Mesothelial cell of epicardium (in vitro differentiated cells): Measurements from ENCODE around the gene STAC3. TPM values are rescaled to one million over a fixed set of nuclear protein-coding genes. Genes with fewer than 3 reads are reported as not detected.

Experiments used
- DNase-seq, 2 experiments: peaks; one replicate each; pipeline ENCODE4 v3.0.0; 2021; ENCODE audit warnings: low spot score in 2 of 2; ENCODE audit not compliant: unreplicated experiment in 2 of 2
- H3K27ac Mint-ChIP-seq: 2 replicates; pipeline ENCODE4 v1.8.0; 2021; ENCODE audit warnings: mixed read lengths
- H3K27me3 Mint-ChIP-seq: 2 replicates; pipeline ENCODE4 v1.8.0; 2021; ENCODE audit warnings: low read depth, mixed read lengths
- H3K36me3 Mint-ChIP-seq: 2 replicates; pipeline ENCODE4 v1.8.0; 2021; ENCODE audit warnings: mixed read lengths
- H3K4me1 Mint-ChIP-seq: 2 replicates; pipeline ENCODE4 v1.8.0; 2021; ENCODE audit warnings: mixed read lengths
- H3K4me3 Mint-ChIP-seq: 2 replicates; pipeline ENCODE4 v1.8.0; 2021; ENCODE audit warnings: mild to moderate bottlenecking, moderate library complexity, mixed read lengths
- H3K9me3 Mint-ChIP-seq: 2 replicates; pipeline ENCODE4 v1.8.0; 2021; ENCODE audit warnings: mixed read lengths
- CTCF ChIP-seq: fragments of 200-600 bp; sonication (generic); IDR thresholded peaks from one replicate; pipeline ENCODE4 v1.5.0; 2021; ENCODE audit warnings: antibody characterized with exemption; ENCODE audit not compliant: unreplicated experiment
- total RNA-seq: library from RNA; stranded (reverse); gene quantifications from 3 replicates; pipeline ENCODE4 v1.2.1, GENCODE V29; 2021

STAC3 gene
- total RNA-seq, 1 donor from 2014 or later: 9.8 TPM

- no peak overlapping the region for H3K4me3 Mint-ChIP-seq
- no peak for DNase-seq
Observed at GRCh38 chr12:57270966-57271470, 20.0 kb upstream of the STAC3 start.

GRCh38 chr12:57268264-57268663 is 17.3 kb upstream of the STAC3 start:
- no peak for TF ChIP-seq CTCF
- Mint-ChIP-seq H3K4me1 (peaks cover 8% of the 10 kb centered on the region), H3K9me3 (no peaks in the 10 kb centered on the region), H3K27ac (no peak overlapping the region), H3K4me3 (no peak overlapping the region), H3K27me3 (no peaks in the 10 kb centered on the region), H3K36me3 (peaks cover 48% of the 10 kb centered on the region)
- no peak for DNase-seq

More at GRCh38 chr12:57270966-57271470, 20.0 kb upstream of the STAC3 start:
- Mint-ChIP-seq H3K27me3 (no peaks in the 10 kb centered on the region), H3K4me1 (peaks cover 10% of the 10 kb centered on the region), H3K9me3 (no peaks in the 10 kb centered on the region), H3K27ac (no peak overlapping the region), H3K36me3 (peaks cover 52% of the 10 kb centered on the region)
- no peak for TF ChIP-seq CTCF

GRCh38 chr12:57266681-57267080 is 15.7 kb upstream of the STAC3 start:
- peaks cover 45% of the 10 kb centered on the region for H3K36me3 Mint-ChIP-seq
- no peaks in the 10 kb centered on the region for H3K4me1 Mint-ChIP-seq
- H3K27ac Mint-ChIP-seq: no peak overlapping the region
- TF ChIP-seq CTCF: no peak
- DNase-seq: no peak
- no peaks in the 10 kb centered on the region for H3K9me3 Mint-ChIP-seq
- H3K27me3 Mint-ChIP-seq: no peaks in the 10 kb centered on the region
- H3K4me3 Mint-ChIP-seq: no peak overlapping the region

- no peaks in the 10 kb centered on the region for H3K9me3 Mint-ChIP-seq
- no peak for TF ChIP-seq CTCF
- H3K27me3 Mint-ChIP-seq: no peaks in the 10 kb centered on the region
- H3K4me3 Mint-ChIP-seq: no peak overlapping the region
- H3K4me1 Mint-ChIP-seq: no peaks in the 10 kb centered on the region
- peaks cover 36% of the 10 kb centered on the region for H3K36me3 Mint-ChIP-seq
- DNase-seq: no peak
- H3K27ac Mint-ChIP-seq: no peak overlapping the region
Observed at GRCh38 chr12:57263096-57263495, 12.1 kb upstream of the STAC3 start.

- no peak for TF ChIP-seq CTCF
- Mint-ChIP-seq H3K4me3 (no peak overlapping the region), H3K9me3 (no peaks in the 10 kb centered on the region), H3K4me1 (no peaks in the 10 kb centered on the region), H3K36me3 (peaks cover 31% of the 10 kb centered on the region), H3K27ac (no peak overlapping the region), H3K27me3 (no peaks in the 10 kb centered on the region)
- DNase-seq: no peak
Observed at GRCh38 chr12:57262126-57262822, 11.3 kb upstream of the STAC3 start.
